GM12875 (cell line): ENCODE measurements around the gene KDM1B.
"Not testable (repeated sequence)": the region's sequence is repeated elsewhere in the genome, so short reads cannot be mapped to it uniquely, and the experiment has no call there.

Source experiments
- H3K4me3 ChIP-seq: one replicate; pipeline ENCODE4 v1.5.1; 2011; ENCODE audit warnings: low read depth, low read length, control low read depth
- TF ChIP-seq, protein P1 (sequence below): IDR thresholded peaks from 2 replicates; pipeline ENCODE4 v1.5.1; 2011; ENCODE audit warnings: low read depth, mild to moderate bottlenecking, control low read depth, inconsistent platforms, low read length, moderate library complexity, borderline replicate concordance; ENCODE audit not compliant: insufficient read depth

Gene KDM1B

DNA sequence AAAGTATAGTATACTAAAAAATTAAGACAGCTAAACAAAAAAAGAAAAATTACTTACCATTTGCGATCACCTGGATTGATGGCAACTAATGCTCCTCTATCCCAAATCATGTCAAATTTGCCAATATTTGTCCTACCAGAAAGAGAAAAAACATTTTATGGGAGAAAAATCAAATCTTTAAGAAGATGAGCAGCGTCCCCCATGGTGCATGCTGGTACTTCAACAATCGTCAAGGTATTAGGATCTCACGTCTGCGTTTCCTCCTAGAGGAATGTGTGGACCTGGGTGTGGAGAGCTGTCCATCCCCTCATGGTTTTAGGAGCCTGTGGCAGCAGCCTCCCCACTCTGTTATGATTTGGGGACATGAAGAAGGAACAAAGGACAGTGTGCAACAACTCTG, 16.3 kb upstream of the KDM1B start:
- TF ChIP-seq, protein P1, sequence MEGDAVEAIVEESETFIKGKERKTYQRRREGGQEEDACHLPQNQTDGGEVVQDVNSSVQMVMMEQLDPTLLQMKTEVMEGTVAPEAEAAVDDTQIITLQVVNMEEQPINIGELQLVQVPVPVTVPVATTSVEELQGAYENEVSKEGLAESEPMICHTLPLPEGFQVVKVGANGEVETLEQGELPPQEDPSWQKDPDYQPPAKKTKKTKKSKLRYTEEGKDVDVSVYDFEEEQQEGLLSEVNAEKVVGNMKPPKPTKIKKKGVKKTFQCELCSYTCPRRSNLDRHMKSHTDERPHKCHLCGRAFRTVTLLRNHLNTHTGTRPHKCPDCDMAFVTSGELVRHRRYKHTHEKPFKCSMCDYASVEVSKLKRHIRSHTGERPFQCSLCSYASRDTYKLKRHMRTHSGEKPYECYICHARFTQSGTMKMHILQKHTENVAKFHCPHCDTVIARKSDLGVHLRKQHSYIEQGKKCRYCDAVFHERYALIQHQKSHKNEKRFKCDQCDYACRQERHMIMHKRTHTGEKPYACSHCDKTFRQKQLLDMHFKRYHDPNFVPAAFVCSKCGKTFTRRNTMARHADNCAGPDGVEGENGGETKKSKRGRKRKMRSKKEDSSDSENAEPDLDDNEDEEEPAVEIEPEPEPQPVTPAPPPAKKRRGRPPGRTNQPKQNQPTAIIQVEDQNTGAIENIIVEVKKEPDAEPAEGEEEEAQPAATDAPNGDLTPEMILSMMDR, result no peak
- H3K4me3 ChIP-seq, result no peak overlapping the region

DNA sequence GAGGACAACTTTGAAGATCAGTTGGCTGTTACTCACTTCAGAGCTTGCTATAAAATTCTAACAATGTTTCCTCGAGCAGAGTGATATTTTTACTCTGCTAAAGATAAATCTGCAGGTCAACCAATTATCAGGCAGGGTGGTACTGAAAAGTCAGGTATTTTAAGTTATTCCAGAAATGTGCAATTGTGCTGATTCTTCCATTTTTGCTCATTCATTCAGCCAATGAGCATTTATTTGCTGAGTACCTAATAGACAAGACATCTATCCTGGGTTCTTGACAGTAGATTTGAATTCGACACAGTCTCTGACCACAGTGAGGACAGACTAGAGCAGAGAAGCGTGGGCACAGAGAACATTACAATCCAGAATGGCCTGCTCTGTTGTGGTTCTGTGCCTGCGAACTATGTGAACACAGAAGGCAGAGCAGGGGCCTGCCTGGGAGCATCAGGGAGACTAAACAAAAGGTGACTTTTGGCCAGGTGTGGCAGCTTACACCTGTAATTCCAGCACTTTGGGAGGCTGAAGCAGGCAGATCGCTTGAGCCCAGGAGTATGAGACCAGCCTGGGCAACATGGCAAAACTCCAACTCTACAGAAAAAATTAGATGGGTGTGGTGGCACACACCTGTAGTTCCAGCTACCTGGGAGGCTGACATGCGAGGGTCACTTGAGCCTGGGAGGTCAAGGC, 15.1 kb upstream of the KDM1B start:
- TF ChIP-seq, protein P1, result no peak
- no peak overlapping the region for H3K4me3 ChIP-seq

DNA sequence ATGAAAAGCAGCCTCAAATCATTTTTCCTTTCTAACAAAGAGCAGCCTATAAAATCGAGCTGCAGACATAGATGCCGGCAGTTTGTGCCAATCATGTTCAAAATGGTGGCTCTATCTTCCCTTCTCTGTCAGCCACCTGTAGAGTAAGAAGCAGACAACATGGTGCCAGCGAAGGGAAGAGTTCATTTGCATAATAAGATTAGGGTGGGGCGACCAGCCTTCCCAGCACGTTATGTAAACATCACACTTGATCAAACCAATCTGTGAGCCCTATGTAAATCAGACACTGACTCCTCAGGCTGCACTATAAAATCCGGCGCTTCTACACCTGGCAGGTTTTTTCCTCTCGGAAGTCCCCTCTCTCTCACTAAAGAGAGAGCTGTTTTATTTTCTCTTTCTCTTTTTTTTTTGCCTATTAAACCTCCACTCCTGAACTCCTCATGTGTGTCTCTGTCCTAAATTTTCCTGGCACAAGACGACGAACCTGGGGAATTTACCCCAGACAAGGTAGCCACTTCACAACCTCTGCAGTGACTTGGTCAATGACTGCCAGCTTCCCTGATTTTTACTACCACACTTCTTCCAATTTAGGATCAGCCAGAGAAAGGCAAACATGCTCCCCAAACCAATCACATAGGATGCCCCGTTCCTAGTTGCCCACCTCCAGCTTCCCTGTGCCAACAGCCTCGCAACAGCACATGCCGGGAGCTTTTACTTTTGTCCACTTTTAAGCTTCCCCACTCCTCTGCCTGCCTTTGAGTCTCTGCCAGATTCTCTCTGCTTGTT, 13.2 kb upstream of the KDM1B start:
- TF ChIP-seq, protein P1, result no peak
- H3K4me3 ChIP-seq, result no peak overlapping the region

DNA sequence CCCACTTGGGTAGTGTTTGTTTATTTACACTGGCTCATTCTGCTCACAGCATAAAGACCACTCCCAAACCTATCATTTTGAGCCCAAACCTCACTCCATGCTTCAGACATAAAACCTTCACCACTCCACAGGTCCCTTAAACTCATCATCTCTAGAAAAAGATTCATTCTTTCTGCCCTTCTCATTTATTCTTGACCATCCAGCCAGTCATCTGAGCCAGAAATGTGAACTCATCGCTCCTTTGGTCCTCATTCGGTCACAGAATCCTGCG, 12.7 kb upstream of the KDM1B start:
- no peak overlapping the region for H3K4me3 ChIP-seq
- TF ChIP-seq, protein P1, result no peak

DNA sequence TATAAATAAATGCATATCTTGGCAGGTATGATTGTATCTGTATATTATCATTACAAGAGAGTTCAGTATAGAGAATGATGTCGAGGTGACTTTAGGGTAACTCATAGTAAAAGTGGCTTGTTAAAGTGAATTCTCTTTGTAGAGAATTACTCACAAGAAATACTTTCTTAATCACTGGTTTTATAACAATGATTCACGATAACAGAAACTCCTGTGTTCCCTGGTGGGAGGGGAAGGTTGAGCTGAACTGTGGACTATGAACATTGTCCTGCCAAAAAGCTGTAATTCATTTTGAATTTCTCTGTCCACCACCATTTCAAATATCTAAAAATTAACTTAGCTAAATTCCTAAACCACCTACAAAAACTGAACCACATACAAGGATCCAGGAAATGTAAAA, 8.1 kb upstream of the KDM1B start:
- H3K4me3 ChIP-seq, result no peak overlapping the region
- TF ChIP-seq, protein P1, result no peak

DNA sequence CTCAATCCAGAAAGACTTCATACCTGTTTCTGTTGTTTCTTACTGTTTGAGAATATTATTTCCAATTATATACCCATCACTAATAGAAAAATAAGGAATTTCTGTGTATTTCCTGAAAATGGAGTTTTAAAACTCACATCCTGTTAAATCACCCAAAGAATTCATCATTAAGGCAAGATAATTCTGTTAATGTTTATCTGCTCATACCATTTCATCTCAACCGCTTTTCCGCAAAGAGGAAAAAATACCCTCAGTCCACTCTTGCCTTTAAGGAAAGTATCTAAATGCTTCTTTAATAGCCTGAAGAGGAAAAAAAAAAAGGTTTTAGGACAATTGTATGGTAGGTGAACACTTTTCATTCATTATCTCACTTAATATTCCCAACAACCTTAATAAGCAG, 7.6 kb upstream of the KDM1B start:
- no peak overlapping the region for H3K4me3 ChIP-seq
- TF ChIP-seq, protein P1, result no peak

DNA sequence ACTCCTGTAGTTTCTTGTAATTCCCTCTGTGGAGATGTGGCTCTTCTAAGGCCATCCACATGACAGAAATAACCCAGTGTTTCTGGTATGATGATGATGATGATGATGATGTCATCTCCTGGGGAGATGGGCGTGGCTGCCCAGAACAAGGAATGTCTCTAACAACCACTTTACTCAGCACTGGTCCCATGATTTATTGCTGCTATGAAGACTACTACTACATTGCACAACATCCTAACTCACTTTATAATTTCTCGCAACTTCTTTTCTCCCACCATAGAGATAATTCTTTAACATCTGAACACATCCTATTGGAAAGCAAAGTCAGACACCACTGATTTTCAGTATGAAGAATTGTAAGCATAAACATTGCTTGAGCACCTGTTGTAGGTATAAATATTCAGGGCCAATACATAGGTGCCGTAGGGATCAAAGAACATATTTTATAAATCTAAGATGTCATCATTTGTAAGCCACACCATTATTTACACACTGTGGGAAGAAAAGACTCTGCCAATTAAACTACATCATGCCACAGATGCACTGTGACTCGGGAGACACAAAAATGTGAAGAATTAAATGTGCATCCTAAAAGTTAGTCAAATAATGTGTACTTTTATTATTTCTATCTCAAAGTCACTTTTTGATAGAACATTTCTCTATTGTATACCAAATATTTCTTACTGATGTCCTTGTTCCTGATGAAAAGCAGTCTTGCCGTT, 6.8 kb upstream of the KDM1B start:
- no peak overlapping the region for H3K4me3 ChIP-seq
- TF ChIP-seq, protein P1, result no peak

DNA sequence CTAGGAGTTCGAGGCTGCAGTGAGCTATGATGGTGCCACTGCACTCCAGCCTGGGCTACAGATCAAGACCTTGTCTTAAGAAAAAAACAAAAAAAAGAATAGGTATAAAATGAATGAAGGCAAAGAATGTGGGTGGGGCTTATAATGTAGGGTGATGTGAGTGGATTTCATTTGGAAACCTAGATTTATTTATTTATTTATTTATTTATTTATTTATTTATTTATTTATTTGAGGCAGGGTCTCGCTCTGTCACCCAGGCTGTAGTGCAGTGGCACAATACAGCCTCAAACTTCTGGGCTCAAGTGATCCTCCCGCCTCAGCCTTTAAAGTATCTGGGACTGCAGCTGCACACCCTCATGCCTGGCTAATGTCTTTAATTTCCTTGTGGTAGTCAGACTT, 3.8 kb upstream of the KDM1B start:
- not testable (repeated sequence) for H3K4me3 ChIP-seq
